ENCODE measurements around the gene WRAP53.

WRAP53 gene

DNA sequence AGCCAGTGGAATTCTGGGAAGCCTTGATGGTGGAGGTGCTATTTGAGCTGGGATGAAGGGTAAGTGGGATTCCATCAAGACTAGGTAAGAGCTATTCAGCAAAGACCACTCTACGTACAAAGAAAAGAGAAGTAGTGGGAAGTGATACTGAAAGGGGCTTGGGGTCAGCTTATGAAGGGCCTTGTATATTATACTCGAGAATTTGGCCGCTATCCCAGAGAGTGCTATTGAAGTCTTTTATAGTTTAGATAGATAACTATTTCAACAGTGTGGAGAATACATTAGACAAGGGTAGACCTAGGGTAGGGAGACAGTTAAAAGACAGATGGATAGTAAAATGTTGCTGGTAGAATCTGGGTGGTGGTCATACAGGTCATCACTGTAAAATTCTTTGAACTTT is 39.6 kb downstream of the WRAP53 start:
- Mint-ChIP-seq H3K9me3 (no peaks in the 10 kb centered on the region), H3K36me3 (no peaks in the 10 kb centered on the region), H3K4me1 (no peaks in the 10 kb centered on the region), H3K4me3 (no peak overlapping the region), H3K27me3 (peaks cover 29% of the 10 kb centered on the region), H3K27ac (no peak overlapping the region)
- no peak for DNase-seq
- CTCF ChIA-PET = interaction anchor here (1.0 kb wide), 1 partner anchor 16 kb away, joined by 3 read pairs; no protein-coding TSS in a partner anchor

DNA sequence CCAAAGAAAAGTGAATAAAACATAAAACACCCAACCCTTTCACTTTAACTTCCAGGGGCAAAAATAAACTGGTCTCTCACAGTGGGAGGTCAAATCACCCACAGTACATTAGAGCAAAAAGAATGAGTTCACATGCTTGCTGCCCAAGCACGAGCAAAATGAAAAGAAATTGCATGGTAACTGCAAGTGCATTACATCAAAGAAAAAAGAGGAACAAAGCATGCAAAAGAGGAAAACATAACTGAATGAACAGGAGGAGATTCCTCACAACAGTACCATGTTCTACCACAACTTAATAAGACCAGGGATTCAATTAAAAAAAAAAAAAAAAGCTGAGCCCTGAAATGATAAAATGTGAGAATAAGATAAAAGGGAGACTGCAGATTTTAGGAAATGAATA is 41.5 kb downstream of the WRAP53 start:
- CTCF ChIA-PET = interaction anchor here (3.1 kb wide), 1 partner anchor 14 kb away, joined by 11 read pairs; no protein-coding TSS in a partner anchor
- H3K4me3 Mint-ChIP-seq = no peak overlapping the region
- no peaks in the 10 kb centered on the region for H3K4me1 Mint-ChIP-seq
- no peaks in the 10 kb centered on the region for H3K9me3 Mint-ChIP-seq
- DNase-seq = no peak
- no peak overlapping the region for H3K27ac Mint-ChIP-seq
- H3K36me3 Mint-ChIP-seq = no peaks in the 10 kb centered on the region
- peaks cover 29% of the 10 kb centered on the region for H3K27me3 Mint-ChIP-seq

DNA sequence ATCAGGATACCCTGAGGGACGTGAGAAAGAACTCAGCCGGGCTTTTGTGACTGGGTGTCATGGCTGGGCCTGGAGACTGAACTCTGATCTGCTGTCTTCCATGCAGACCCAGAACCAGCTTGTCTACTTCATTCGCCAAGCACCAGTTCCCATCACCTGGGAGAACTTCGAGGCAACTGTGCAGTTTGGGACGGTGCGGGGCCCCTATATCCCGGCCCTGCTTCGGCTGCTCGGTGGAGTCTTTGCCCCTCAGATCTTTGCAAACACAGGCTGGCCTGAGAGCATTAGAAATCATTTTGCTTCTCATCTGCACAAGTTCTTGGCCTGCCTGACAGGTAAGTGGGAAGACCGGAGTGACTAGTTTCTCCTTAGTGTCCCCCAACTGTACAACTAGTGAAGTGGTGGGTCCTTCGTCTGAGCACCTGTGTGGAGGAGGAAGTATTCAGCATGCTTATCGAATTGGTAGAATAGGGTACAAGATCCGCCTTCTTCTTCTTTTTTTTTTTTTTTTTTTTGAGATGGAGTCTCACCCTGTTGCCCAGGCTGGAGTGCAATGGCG is 44.8 kb downstream of the WRAP53 start:
- CTCF ChIA-PET = no interaction called here
- Mint-ChIP-seq H3K4me1 (no peaks in the 10 kb centered on the region), H3K27me3 (peaks cover 32% of the 10 kb centered on the region), H3K27ac (no peak overlapping the region), H3K4me3 (no peak overlapping the region), H3K9me3 (no peaks in the 10 kb centered on the region), H3K36me3 (no peaks in the 10 kb centered on the region)
- DNase-seq = no peak

DNA sequence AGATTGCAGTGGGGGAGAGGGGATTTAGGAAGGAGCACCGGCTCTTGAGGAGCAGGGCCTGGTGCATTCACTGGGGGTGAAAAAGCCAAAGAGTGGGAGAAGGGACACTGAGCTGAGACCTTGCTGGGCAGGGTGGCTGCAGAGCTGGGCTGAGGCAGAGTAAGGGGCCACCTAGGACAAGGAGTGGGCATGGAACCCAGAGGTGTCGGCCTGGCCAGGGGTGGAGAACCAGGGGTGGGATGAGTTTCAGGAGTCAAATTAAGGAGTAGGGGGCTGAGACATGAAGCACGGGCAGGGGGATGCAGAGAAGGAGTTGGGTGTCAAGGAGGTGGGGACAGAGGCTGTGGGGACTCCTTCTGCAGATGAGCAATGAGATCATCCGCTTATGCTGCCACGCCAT is 49.3 kb downstream of the WRAP53 start:
- CTCF ChIA-PET = interaction anchor here (0.6 kb wide), 1 partner anchor 444 kb away, joined by 3 read pairs; no protein-coding TSS in a partner anchor
- Mint-ChIP-seq H3K4me1 (no peaks in the 10 kb centered on the region), H3K36me3 (no peaks in the 10 kb centered on the region), H3K27me3 (peaks cover 52% of the 10 kb centered on the region), H3K9me3 (no peaks in the 10 kb centered on the region), H3K4me3 (no peak overlapping the region), H3K27ac (no peak overlapping the region)
- no peak for DNase-seq

DNA sequence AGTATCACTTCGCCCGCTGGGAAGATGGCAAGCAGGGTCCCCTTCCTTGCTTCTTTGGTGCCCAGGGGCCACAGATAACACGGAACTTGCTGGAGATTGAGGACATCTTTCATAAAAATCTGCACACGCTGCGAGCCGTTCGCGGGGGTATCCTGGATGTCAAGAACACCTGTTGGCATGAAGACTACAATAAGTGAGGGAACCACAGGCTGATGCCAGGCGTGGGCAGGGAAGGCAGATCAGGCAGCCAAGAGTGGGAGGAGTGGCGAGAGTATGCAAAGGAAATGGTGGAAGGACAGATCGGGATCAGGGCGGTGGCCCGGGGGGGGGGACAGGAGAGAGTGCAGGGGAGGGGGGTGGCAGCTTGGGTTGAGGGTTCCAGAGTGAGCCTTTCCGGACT is 51.5 kb downstream of the WRAP53 start:
- no peak overlapping the region for H3K27ac Mint-ChIP-seq
- H3K4me1 Mint-ChIP-seq = no peaks in the 10 kb centered on the region
- CTCF ChIA-PET = no interaction called here
- H3K27me3 Mint-ChIP-seq = peaks cover 51% of the 10 kb centered on the region
- H3K4me3 Mint-ChIP-seq = no peak overlapping the region
- H3K9me3 Mint-ChIP-seq = no peaks in the 10 kb centered on the region
- no peaks in the 10 kb centered on the region for H3K36me3 Mint-ChIP-seq
- no peak for DNase-seq

DNA sequence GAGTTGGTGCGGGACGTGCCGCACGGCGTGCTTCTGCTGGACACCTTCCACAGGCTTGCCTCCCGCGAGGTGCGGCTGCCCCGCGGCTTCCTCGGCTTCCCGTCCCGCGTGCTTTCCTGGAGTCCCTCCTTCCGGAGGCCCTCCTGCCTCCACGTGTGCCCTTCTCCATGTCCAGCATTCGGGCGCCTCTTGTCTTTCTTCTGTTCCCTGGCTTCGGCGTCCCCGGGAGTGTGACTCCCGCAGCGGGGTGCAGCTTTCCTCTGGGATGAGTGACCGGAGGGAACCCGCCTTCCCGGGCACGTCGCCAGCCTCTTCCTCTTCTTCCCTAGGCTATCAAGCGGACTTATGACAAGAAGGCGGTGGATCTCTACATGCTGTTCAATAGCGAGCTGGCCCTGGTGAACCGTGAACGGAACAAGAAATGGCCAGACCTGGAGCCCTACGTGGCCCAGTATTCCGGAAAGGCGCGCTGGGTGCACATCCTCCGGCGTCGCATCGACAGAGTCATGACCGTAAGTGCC is 52.3 kb downstream of the WRAP53 start:
- Mint-ChIP-seq H3K27me3 (peaks cover 57% of the 10 kb centered on the region), H3K27ac (no peak overlapping the region), H3K9me3 (no peaks in the 10 kb centered on the region), H3K4me3 (no peak overlapping the region), H3K36me3 (no peaks in the 10 kb centered on the region), H3K4me1 (no peaks in the 10 kb centered on the region)
- no peak for DNase-seq
- CTCF ChIA-PET = no interaction called here

DNA sequence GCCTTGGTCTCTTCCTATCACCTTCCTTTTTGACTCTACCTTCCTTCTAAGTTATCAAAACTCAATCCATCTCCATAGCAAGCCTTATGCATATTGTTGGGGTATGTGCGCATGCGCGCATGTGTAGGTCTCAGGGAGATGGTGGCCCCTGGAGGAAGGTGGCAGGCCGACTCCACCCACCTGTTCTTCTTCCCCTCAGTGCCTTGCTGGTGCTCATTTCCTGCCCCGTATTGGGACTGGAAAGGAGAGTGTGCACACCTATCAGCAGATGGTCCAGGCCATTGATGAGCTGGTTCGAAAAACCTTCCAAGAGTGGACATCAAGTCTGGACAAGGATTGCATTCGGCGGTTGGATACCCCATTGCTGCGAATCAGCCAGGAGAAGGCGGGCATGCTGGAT is 54.5 kb downstream of the WRAP53 start:
- Mint-ChIP-seq H3K4me1 (no peaks in the 10 kb centered on the region), H3K9me3 (no peaks in the 10 kb centered on the region), H3K27ac (no peak overlapping the region), H3K27me3 (peaks cover 57% of the 10 kb centered on the region), H3K4me3 (no peak overlapping the region), H3K36me3 (no peaks in the 10 kb centered on the region)
- CTCF ChIA-PET = interaction anchor here (0.7 to 3.0 kb wide), 13 partner anchors 12 to 314 kb away, joined by 3 to 20 read pairs (median 5); partner anchors contain the start of gene GUCY2D
- no peak for DNase-seq

DNA sequence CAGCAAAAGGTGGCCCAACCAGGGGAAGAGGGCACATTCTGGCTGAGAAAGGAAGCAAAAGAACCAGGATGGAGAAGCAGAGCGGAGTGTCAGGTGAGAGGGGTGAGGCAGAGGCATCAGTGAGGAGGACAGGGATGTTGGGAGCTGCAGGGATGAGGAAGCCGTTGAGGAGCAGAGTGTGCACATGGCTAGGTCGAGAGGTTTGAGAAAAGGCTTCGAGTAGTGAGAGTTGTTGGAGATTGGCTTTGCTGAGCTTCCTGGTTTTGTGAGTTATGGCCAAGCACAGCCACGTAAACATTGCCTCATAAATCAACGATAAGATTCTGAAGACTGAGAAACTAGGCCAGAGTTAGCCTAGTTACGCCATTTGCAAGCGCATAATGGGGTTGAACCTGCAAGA is 56.1 kb downstream of the WRAP53 start:
- DNase-seq = no peak
- Mint-ChIP-seq H3K4me3 (no peak overlapping the region), H3K4me1 (no peaks in the 10 kb centered on the region), H3K9me3 (no peaks in the 10 kb centered on the region), H3K27me3 (peaks cover 54% of the 10 kb centered on the region), H3K27ac (no peak overlapping the region), H3K36me3 (no peaks in the 10 kb centered on the region)
- CTCF ChIA-PET = interaction anchor here (0.9 to 3.0 kb wide), 16 partner anchors 9 to 297 kb away, joined by 3 to 20 read pairs (median 5); partner anchors contain the start of genes CYB5D1, GUCY2D, KDM6B and NAA38

DNA sequence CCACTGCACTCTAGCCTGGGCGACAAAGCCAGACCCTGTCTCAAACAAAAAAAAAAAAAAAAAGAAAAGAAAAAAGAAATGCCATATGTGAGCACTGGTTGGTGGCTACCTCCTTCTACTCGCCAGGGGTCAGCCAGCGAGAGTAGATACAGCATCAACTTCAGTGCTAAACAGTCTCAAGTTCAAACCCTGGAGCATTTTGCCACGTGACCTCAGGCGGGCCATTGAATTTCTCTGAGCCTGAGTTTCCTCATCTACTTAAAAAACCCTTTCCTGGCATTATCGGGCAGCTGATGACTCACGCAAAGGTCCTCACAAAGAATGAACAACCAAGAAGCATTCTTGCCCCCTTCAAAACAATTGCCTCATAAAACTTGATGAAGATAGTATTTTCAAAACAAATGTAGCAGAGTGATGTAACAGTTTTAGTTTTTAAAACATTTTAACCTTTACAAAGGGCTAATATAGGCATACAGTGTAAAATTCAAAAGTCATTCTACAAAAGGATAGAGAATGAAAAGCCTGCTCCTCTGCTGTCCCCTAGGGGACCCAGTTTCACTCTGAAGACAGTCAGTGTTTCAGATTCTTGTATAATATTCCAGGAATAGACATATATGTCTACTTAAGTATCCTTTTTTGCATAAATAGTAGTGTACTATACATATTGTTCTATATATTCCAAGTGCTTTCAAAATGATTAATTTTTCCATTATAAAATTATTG is 57.6 kb downstream of the WRAP53 start:
- H3K27ac Mint-ChIP-seq = no peak overlapping the region
- no peaks in the 10 kb centered on the region for H3K4me1 Mint-ChIP-seq
- H3K4me3 Mint-ChIP-seq = no peak overlapping the region
- CTCF ChIA-PET = interaction anchor here (1.6 kb wide), 1 partner anchor 247 kb away, joined by 3 read pairs; no protein-coding TSS in a partner anchor
- H3K27me3 Mint-ChIP-seq = peaks cover 44% of the 10 kb centered on the region
- no peaks in the 10 kb centered on the region for H3K9me3 Mint-ChIP-seq
- H3K36me3 Mint-ChIP-seq = no peaks in the 10 kb centered on the region
- no peak for DNase-seq

DNA sequence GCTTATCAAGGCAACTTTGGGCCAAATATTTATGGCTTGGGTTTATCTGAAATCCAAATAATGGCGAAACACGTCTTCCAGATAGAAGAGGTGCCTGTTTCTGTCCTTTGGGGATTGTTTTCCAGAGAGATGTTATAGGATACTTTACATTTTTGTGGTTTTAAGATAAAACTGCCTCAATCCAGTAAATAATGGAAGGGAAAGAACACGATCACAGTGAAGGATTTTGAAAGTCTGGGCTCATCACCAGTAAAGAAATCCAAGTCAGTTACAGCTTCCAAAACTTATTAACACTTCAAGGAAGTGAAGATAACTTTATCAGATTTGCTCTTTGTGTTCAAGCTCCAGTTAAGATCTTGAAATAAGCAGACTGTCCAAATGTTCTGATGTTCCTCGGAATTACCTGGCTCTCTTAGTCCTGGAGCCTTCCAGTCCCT is 59.4 kb downstream of the WRAP53 start:
- H3K4me3 Mint-ChIP-seq = no peak overlapping the region
- H3K27me3 Mint-ChIP-seq = peaks cover 35% of the 10 kb centered on the region
- H3K36me3 Mint-ChIP-seq = no peaks in the 10 kb centered on the region
- H3K4me1 Mint-ChIP-seq = no peaks in the 10 kb centered on the region
- no peak overlapping the region for H3K27ac Mint-ChIP-seq
- no peak for DNase-seq
- H3K9me3 Mint-ChIP-seq = no peaks in the 10 kb centered on the region
- CTCF ChIA-PET = interaction anchor here (1.1 kb wide), 1 partner anchor 139 kb away, joined by 3 read pairs; no protein-coding TSS in a partner anchor

DNA sequence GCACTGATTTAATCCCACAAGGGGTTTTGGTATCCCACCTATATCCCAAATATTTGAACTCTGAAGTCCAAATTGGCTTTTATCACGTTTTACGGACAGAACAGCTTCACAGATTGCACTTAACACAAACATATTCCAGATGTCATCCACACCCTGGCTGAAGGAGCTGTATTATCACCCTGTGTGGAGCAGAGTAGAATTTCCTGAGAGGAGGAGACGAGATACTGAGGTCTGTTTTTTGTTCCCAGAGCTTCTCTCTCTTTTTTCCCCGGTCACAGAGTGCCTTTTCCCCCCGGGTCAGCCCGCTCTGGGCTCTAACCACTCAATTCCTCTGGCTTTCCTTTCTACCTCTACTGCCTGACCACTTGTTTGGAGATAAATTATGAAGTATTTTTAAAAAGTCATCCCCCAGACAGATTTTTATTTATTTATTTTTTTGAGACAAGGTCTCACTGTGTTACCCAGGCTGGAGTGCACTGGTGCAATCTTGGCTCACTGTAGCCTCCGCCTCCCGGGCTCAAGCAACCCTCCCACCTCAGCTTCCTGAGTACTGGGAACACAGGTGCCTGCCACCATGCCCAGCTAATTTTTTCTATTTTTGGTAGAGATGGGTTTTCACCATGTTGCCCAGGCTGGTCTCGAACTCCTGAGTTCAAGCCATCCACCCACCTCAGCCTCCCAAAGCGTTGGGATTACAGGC is 59.9 kb downstream of the WRAP53 start:
- no peaks in the 10 kb centered on the region for H3K9me3 Mint-ChIP-seq
- peaks cover 34% of the 10 kb centered on the region for H3K27me3 Mint-ChIP-seq
- H3K4me1 Mint-ChIP-seq = no peaks in the 10 kb centered on the region
- H3K4me3 Mint-ChIP-seq = no peak overlapping the region
- no peak overlapping the region for H3K27ac Mint-ChIP-seq
- no peaks in the 10 kb centered on the region for H3K36me3 Mint-ChIP-seq
- CTCF ChIA-PET = interaction anchor here (1.1 kb wide), 1 partner anchor 139 kb away, joined by 3 read pairs; no protein-coding TSS in a partner anchor
- no peak for DNase-seq

DNA sequence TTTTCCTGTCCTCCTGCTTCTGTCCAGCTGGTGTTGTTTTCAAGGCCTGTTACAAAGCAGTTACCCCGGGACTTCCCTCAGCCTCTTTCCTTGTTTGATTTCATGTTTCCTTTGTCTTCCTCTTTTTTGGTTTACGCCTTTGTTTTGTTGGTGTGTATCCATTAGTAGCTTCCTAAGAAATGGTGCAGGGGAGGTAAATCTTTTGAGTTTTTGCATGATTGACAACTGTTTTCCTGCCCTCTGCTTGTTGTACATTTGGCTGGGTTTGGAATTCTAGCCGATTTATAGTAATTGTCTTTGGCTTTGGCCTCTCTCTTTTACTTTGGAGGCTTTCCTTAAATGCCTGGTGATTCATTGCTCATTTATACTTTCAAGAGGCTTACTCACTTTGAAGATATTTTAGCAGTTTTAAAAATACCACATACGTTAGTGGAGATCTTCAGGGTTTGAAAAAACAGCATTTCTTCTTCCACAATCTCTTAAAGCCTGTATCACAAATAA is 62.1 kb downstream of the WRAP53 start:
- Mint-ChIP-seq H3K27me3 (peaks cover 27% of the 10 kb centered on the region), H3K9me3 (no peaks in the 10 kb centered on the region), H3K36me3 (no peaks in the 10 kb centered on the region), H3K4me3 (no peak overlapping the region), H3K4me1 (peaks cover 3% of the 10 kb centered on the region), H3K27ac (no peak overlapping the region)
- CTCF ChIA-PET = no interaction called here
- no peak for DNase-seq
